GM18517 (cell line): ENCODE results near the gene WIPF2.

Experiments used
- ATAC-seq: cut with Tn5 transposase; IDR thresholded peaks from one replicate; pipeline ENCODE4 v1.9.1; 2021; ENCODE audit warnings: mild to moderate bottlenecking, moderate library complexity; ENCODE audit not compliant: unreplicated experiment

Gene WIPF2

DNA sequence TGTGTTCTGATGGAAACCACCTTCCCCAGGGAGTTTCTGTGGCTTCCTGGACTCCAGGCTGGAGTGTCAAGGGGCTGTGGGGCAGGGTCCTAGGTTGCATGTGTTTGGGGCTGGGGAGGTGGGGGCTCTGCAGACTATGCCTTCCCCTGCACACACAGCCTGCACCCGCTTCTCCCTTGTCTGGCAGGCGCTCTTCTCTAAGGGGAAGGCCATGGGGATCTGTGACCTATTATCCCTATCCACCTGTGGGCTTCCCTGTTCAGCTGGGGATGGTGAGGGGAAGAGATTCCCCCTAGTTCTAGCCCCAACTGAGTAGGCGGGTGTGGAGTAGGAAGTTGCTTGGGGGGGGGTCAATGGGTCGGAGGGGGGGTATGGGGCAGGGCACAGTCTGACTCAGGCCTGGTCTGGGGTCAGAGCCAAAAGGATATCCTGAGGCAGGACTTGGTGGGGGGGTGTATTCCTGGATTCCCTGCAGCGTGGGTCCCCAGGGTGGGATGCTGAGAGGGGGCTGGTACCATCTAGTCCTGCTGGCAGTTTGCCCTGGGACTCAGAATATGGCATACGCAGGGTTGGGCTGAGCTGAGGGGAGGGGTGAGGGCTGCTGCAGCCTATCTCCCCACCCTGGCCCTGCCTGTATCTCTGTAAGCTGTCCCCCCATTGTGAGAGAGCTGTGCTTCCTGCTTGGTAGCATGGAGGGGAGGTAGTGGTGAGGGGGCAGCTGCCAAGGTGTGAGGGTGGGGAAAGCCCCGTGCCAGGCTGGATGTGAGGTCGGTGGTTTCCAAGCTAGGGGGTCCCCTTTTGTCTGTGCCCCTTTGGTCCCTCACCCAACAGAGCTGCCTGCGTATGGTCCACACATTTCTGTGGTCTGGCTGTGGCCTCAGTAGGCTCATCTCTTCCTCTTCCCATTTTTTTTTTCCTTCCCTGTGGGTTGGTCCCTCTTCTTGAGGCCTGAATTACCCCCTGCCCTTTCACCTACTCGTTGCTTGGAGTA, 104.6 kb downstream of the WIPF2 start:
- ATAC-seq: no peak

DNA sequence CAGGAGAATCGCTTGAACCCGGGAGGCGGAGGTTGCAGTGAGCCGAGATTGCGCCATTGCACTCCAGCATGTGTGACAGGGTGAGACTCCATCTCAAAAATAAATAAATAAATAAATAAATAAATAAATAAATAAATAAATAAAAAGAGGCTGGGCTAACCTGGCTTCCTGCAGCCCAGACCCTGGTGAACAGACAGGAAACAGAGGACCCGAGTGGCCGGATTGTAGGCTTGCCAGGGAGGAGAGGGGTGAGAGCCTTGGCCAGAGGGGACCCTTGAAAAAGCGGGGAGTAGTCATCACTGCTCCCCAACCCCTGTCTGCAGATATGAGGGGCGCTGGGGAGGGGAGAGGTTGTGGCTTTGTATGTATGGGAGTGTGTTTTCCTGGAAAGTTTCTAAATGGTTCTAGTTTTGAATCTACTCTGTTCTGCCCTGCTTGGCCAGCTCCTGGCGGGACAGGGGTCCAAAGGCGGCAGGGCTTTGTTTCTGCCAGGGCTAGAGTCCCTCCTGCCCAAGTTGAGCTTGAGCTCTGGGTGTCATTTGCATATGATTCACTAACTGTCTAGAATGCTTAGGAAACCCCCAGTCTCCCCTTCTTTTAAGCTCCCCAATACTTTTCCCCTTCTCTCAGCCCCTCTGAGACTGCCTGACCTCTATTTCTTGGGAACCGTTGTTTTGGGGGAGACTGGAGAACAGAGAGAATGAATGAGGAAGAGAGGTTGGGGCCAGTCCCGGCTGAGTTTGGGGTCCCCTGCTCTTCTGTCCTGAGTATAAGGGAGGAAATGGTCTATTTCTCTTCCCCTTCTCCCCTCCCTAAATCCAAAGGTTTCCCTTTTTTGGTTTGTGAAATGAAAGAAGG, 106.3 kb downstream of the WIPF2 start:
- ATAC-seq: no peak

DNA sequence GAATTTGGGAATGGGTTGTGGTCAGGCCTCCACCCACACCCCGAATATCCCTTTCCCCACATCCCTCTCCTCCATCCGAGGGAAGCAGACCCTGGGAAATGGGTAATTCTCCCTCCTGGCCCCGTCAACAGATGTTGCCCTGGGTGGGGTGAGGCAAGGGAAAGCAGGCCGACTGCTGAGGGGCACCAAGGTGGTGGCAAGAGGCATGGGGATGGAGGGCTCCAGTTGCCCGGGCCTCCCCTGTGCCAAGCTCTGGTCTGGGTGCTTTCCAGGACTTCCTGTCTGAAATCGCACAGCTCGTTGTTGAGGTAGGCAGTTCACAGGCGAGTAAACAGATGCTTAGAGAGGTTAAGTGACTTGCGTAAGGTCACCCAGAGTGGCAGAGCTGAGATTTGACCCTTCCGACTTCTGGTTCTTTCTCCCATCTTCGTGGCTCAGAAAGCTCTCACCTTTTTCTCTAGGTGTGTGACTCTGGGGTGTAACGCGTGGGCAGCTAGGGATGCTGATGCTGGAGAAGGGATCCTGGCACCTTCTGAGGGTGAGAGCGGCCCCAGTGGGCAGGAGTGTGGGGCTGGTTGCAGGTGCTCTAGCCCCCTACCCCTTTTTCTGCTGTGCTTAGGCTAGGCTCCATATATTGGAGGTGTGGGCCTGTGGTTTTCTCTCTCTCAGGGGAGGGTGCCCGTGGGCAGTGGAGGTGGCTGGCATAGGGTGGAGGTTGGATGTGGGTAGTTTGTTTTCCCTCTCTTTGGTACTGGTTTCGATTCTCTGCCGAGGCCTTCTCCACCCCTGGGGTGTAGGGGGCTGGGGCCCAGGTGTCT, 107.1 kb downstream of the WIPF2 start:
- no peak for ATAC-seq

DNA sequence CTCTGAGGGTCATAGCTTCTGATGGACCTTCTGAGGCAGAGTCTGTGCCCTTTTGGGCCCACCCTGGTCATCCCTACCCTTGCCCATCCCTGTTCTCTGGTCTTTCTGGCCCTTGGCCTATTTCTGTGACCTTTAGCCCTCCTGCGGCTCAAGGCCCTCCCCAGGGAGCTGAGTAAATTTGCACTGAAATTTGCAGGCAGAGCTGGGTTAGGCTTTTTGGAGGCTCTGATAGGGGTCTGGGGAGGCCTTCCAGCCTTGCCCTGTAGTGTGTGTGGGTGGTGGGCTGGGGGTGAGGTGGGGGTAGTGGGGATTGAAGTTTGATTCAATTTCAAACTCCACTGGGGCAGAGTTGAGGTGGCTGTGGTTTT, 107.7 kb downstream of the WIPF2 start:
- no peak for ATAC-seq

- ATAC-seq: no peak
Measured at GRCh38 chr17:40327244-40327729, 108.2 kb downstream of the WIPF2 start.

DNA sequence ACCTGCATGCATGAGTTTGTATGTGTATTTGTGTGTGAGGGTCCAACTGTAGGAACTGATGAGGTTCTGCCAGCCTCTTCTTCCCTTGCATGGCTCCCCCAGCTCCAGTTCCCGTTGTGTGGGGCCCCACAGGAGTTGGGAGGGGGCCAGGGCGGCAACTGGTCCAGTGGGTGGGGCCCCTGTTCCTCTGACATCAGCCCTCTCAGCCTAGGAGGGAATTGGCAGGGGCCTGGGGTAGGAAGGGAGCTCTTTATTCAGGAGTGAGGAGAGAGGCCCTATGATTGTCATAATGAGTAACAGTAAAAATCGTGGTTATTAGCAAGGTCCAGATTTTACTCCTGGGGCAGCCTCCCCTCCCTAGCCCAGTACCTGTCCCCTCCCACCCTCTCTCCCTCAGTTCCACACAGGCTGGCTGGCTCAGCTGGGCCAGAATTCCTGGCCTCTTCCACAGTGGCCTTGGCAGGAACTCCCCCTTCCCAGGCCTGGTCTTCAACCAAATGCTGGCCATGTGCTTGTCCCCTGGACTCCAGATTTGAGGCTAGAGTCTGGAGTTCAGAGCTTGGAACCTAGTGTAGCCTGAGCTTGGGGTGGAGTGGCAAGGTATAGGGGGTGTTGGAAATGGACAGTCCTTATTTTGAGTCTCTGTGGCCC, 108.8 kb downstream of the WIPF2 start:
- ATAC-seq: no peak

GRCh38 chr17:40328386-40328766, 109.3 kb downstream of the WIPF2 start:
- no peak for ATAC-seq

GRCh38 chr17:40329839-40330794, 111.0 kb downstream of the WIPF2 start:
- no peak for ATAC-seq

DNA sequence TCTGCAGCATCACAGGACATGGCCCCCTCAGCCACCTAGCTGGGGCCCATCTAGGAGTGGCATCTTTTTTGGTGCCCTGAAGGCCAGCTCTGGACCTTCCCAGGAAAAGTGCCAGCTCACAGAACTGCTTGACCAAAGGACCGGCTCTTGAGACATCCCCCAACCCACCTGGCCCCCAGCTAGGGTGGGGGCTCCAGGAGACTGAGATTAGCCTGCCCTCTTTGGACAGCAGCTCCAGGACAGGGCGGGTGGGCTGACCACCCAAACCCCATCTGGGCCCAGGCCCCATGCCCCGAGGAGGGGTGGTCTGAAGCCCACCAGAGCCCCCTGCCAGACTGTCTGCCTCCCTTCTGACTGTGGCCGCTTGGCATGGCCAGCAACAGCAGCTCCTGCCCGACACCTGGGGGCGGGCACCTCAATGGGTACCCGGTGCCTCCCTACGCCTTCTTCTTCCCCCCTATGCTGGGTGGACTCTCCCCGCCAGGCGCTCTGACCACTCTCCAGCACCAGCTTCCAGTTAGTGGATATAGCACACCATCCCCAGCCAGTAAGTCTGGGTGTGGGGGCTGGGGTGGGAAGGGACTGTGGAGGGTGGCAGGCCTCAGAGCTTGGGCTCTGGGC, 111.9 kb downstream of the WIPF2 start:
- no peak for ATAC-seq

GRCh38 chr17:40331743-40332641, 112.9 kb downstream of the WIPF2 start:
- no peak for ATAC-seq
